GM10248 (cell line): ENCODE results near the gene GRIA1.
A peak's percentile ranks its signal among the peaks of the same experiment; 100 is the strongest.

Experiments
- CTCF ChIA-PET: fragments of 300-600 bp; sonication (Branson Sonifier 250); formaldehyde crosslinking; extraction: SDS; loops from one replicate; lab custom pipeline; 2021; ENCODE audit warnings: antibody characterized with exemption; lab: Yijun Ruan, JAX
- POLR2A ChIA-PET: fragments of 350-650 bp; sonication (Branson Sonifier 250); formaldehyde crosslinking; extraction: SDS; loops from one replicate; lab custom pipeline; 2020; ENCODE audit warnings: antibody characterized with exemption; lab: Yijun Ruan, JAX
- DNase-seq: peaks from one replicate; pipeline ENCODE4 v3.0.0; 2012; ENCODE audit errors: extremely low spot score
- TF ChIP-seq, protein P1 (sequence below): IDR thresholded peaks from 2 replicates; pipeline ENCODE4 v1.5.1; 2012; ENCODE audit warnings: mild to moderate bottlenecking, low read depth; ENCODE audit errors: extremely low read depth, missing control alignments, control extremely low read depth

Gene GRIA1

DNA sequence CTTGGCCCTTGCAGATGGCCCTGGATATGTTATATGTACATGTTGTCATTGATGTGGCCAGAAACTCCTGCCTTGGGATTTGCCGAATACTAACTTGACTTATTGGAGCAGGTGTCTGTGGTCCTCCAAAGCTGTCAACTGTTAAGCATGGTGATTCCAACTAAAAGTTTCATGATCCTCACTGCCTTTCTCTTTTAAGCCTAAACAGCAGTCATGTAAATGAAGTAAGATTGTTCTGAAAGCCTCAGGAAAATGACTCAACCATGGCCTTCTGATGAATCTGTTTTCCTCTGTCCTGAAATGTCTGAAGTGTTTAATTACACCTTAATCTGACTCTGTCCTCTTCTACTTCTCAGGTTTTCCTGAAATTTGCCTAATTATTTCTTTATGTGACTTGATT, 303.2 kb downstream of the GRIA1 start:
- DNase-seq = no peak
- POLR2A ChIA-PET = no interaction called here
- CTCF ChIA-PET = no interaction called here
- TF ChIP-seq, protein P1, sequence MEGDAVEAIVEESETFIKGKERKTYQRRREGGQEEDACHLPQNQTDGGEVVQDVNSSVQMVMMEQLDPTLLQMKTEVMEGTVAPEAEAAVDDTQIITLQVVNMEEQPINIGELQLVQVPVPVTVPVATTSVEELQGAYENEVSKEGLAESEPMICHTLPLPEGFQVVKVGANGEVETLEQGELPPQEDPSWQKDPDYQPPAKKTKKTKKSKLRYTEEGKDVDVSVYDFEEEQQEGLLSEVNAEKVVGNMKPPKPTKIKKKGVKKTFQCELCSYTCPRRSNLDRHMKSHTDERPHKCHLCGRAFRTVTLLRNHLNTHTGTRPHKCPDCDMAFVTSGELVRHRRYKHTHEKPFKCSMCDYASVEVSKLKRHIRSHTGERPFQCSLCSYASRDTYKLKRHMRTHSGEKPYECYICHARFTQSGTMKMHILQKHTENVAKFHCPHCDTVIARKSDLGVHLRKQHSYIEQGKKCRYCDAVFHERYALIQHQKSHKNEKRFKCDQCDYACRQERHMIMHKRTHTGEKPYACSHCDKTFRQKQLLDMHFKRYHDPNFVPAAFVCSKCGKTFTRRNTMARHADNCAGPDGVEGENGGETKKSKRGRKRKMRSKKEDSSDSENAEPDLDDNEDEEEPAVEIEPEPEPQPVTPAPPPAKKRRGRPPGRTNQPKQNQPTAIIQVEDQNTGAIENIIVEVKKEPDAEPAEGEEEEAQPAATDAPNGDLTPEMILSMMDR = no peak

DNA sequence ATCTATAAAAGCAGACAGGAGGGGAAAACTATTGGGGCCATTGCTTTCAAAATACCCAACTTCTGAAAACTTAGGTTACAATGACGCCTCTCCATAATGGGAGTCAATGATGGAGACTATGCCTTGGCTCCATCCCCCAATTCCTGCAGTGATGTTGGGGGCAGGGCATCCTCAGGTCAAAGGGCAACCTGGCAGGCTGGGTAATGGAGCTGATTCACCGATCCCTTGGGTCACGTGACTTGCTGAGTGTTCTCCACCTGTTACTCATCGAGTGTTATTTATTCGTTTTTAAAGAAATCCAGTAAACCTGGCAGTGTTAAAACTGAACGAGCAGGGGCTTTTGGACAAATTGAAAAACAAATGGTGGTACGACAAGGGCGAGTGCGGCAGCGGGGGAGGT, 303.9 kb downstream of the GRIA1 start:
- no peak for DNase-seq
- ChIA-PET POLR2A (no interaction called here), CTCF (no interaction called here)
- TF ChIP-seq, protein P1 = no peak

DNA sequence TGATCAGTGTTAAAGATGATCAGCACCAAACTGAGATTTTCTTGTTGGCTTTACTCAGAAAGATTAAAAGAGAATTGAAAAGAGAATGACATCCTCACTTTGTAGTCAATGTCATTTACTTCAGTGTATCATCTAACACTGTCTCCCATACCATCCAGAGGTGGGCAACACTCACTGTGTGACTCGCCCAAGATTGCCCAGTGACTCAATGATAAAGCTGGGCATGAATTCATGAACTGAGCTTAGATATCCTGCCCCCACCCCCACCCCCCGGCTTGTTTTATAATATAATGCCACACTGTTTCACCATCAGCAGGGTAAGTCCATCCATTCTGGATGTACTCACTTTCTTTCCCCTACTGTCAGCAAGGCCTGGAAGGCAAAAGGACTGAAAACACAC, 306.1 kb downstream of the GRIA1 start:
- TF ChIP-seq, protein P1 = no peak
- ChIA-PET CTCF (no interaction called here), POLR2A (no interaction called here)
- DNase-seq = no peak

DNA sequence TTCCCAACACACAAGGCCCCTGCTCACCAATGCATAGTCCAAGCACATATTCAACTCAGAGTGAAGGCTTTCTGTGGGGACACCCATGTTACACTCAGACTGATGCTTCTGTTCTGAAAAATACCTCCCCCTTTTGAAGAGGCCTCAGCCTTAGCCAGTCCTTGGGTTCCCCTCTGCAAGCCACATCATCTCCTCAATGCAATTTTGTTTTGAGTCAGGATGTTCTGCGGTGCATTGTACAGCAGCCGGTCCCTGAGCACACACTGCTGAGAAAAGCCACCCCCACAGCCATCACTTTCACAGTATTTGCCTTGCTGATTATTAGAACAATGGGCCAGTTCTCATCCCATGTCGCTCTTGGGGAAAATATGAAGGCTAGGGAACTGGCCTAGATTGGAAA, 307.0 kb downstream of the GRIA1 start:
- DNase-seq = peak; percentile 23
- TF ChIP-seq, protein P1 = no peak
- ChIA-PET CTCF (interaction anchor here (1.3 kb wide), 1 partner anchor 8 kb away, joined by 4 read pairs; no protein-coding TSS in a partner anchor), POLR2A (no interaction called here)

DNA sequence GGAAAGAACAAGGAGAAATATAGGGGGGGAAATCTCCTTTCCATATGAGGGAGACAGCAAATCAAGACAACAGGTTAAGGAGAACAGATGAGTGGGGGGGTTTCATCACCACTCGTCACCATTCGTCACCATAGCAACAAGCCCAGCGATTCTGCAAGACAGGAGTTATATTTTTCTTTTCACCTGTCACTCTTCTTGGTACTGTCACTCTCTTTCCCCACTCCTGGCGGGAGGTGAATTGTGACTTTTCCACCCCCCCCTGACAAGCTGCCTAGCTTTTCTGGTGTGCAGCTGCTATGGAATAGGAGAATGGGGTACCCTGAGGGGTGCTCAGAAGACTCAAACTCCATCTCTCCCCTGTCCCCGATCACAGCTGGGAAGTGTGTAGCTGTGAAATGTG, 308.4 kb downstream of the GRIA1 start:
- TF ChIP-seq, protein P1 = no peak
- CTCF ChIA-PET = interaction anchor here (1.0 to 1.3 kb wide), 2 partner anchors 9 to 13 kb away, joined by 3 to 4 read pairs; no protein-coding TSS in a partner anchor
- POLR2A ChIA-PET = no interaction called here
- DNase-seq = no peak

DNA sequence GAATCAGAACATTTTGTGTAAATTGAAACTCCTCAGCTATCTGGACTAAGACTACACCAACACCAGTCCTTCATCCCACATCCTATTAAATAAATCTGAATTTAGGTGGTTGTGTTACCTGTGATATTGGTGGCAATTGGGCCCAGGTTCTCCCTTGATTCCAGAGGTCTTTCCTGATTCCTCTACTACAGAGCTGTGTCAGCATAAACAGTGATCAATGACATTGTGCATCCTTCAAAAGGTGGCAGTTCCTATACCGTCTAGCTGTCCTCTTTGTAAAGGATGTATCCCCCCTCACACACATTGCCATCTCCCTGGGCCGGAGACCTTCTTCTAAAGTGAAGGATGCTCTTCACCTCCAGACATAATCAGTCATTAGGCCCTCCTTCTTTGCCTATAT, 309.0 kb downstream of the GRIA1 start:
- POLR2A ChIA-PET = no interaction called here
- no peak for DNase-seq
- CTCF ChIA-PET = interaction anchor here (0.9 to 1.0 kb wide), 2 partner anchors 10 to 13 kb away, joined by 3 read pairs; no protein-coding TSS in a partner anchor
- TF ChIP-seq, protein P1 = no peak
